ENCODE results near the gene GPI.

The GPI gene

DNA sequence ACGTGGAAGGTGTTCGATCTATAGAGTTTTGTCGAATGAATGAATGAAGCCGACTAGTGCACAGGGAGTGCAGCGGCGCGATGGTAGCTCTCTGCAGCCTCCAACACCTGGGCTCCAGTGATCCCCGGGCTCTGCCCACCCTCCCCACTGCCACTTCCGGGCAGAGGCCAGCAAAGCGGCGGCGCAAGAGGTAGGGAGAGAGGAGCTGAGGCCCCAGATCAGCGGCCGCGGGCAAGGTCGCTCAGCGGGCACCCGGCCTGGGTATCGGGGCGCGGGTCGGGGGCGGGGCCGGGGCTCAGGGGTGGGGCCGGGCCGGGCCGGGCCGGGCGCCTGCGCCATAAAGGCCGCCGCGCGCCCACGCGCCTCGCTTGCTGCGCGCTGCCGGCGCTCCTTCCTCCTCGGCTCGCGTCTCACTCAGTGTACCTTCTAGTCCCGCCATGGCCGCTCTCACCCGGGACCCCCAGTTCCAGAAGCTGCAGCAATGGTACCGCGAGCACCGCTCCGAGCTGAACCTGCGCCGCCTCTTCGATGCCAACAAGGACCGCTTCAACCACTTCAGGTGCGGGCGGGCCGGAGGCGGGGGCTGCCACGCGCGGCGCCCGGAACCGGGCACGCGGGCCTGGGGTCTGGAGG lies at the start of gene GPI:
TSS of gene GPI (plus strand) at position 367 of the 633 bp plus-strand sequence. CDS start at position 438, 71 bp downstream.
- H3K4me3 ChIP-seq (ENCODE audit: low read depth, low read length): peak within 1 kb of the TSS; percentile 94
- DNase-seq (ENCODE audit: low read depth): no peak
- TF ChIP-seq, protein P1, sequence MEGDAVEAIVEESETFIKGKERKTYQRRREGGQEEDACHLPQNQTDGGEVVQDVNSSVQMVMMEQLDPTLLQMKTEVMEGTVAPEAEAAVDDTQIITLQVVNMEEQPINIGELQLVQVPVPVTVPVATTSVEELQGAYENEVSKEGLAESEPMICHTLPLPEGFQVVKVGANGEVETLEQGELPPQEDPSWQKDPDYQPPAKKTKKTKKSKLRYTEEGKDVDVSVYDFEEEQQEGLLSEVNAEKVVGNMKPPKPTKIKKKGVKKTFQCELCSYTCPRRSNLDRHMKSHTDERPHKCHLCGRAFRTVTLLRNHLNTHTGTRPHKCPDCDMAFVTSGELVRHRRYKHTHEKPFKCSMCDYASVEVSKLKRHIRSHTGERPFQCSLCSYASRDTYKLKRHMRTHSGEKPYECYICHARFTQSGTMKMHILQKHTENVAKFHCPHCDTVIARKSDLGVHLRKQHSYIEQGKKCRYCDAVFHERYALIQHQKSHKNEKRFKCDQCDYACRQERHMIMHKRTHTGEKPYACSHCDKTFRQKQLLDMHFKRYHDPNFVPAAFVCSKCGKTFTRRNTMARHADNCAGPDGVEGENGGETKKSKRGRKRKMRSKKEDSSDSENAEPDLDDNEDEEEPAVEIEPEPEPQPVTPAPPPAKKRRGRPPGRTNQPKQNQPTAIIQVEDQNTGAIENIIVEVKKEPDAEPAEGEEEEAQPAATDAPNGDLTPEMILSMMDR (IDR thresholded peaks at IDR 0.05; ENCODE audit: control insufficient read depth, extremely low read depth, insufficient read depth): no peak

DNA sequence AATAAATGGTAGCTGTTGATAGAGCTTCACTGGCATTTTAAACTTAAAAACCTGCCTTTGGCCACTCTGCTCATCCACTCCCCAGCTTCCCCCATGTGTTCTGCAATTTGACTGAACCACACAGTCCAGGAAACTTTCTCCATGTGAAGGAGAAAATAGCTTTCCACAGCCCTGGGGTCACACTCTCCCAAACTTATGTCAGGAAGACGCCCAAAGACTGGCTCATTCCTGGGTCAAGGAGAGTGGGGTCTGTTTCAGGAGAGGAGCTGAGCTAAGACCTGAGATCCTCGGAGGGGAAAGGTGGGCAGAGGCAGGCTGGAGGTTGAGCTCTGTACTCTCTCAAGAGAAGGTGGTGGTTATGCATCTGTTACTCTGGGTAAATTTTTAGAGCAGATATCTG lies 48.7 kb upstream of the GPI start:
- DNase-seq (ENCODE audit: low read depth): no peak
- TF ChIP-seq, protein P1 (IDR thresholded peaks at IDR 0.05; ENCODE audit: control insufficient read depth, extremely low read depth, insufficient read depth): no peak
- no peak overlapping the region for H3K4me3 ChIP-seq (ENCODE audit: low read depth, low read length)

DNA sequence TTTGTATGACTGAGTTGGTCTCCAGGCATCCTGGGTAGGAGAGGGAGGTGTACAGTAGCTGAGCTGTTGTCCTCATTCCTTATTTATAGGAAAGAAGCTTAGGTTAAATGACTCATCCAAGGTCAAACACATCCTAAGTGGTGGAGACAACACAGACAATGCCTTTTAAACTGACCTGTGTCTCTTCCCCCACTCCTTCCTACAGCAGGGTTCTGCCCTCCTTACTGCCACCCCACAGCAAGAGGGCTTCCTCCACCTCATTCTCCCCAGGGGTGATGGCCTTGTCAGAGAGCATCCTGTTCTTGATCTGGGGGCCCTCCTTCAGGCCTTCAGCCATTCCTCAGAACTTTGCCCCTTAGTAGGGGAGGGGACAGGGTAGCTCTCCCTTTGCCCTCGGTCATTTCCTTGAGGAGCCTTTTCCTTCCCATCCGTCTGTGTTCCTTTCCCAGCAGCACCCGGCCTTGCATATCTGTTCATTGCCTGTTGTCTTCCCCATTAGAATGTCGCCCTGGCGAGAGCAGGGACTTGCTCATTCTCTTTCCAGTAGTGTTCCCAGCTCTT lies 48.2 kb upstream of the GPI start:
- TF ChIP-seq, protein P1 (IDR thresholded peaks at IDR 0.05; ENCODE audit: control insufficient read depth, extremely low read depth, insufficient read depth): no peak
- H3K4me3 ChIP-seq (ENCODE audit: low read depth, low read length): no peak overlapping the region
- DNase-seq (ENCODE audit: low read depth): no peak

DNA sequence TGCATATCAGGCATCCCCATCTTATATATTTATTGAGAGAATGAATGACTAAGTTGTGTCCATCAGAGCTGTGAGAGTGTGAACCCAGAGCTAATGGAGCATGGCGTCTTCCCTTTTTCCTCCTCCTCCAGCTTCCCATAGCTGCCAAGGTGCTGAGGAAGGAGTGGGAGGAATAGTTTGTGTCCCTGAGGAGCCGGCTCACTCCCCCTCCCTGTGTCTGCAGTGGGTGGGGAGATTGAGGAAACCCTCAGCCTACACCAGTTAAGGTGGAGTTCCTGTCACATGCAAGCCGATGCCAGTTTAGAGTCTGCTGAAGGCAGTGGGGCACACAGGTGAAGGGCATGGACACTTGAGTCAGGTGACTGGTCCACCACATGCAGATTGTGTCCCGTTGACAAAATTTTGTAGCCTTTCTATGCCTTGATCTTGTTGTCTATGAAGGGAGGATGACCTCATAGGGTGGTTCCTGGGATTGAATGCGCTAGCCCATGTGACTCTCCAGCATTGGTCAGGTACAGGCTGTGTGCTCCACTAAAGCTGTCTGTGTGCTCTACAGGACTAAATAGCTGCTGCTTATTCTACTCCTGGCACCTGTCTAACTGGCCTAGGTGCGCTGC lies 47.6 kb upstream of the GPI start:
- H3K4me3 ChIP-seq (ENCODE audit: low read depth, low read length): no peak overlapping the region
- TF ChIP-seq, protein P1 (IDR thresholded peaks at IDR 0.05; ENCODE audit: control insufficient read depth, extremely low read depth, insufficient read depth): no peak
- DNase-seq (ENCODE audit: low read depth): no peak

GRCh38 chr19:34319230-34319585 lies 45.8 kb upstream of the GPI start:
- peak; percentile 82 for DNase-seq (ENCODE audit: low read depth)
- H3K4me3 ChIP-seq (ENCODE audit: low read depth, low read length): no peak overlapping the region
- TF ChIP-seq, protein P1 (IDR thresholded peaks at IDR 0.05; ENCODE audit: control insufficient read depth, extremely low read depth, insufficient read depth): no peak

GRCh38 chr19:34319785-34320184 lies 45.2 kb upstream of the GPI start:
- no peak overlapping the region for H3K4me3 ChIP-seq (ENCODE audit: low read depth, low read length)
- no peak for DNase-seq (ENCODE audit: low read depth)
- TF ChIP-seq, protein P1 (IDR thresholded peaks at IDR 0.05; ENCODE audit: control insufficient read depth, extremely low read depth, insufficient read depth): no peak

Measured in LNCaP clone FGC (cell line).